HEK293 (cell line): ENCODE data around the gene CACNA1S.

Source experiments
- ATF2 ChIP-seq: fragments of 450-650 bp; formaldehyde crosslinking; IDR thresholded peaks from 2 replicates; pipeline ENCODE4 v1.5.1; 2016; ENCODE audit warnings: missing biosample characterization, missing genetic modification characterization, low read depth
- ZNF138 ChIP-seq: fragments of 450-650 bp; formaldehyde crosslinking; IDR thresholded peaks from 2 replicates; pipeline ENCODE4 v1.5.1; 2016; ENCODE audit warnings: missing biosample characterization, missing genetic modification characterization, borderline replicate concordance
- ZNF416 ChIP-seq: fragments of 450-650 bp; formaldehyde crosslinking; IDR thresholded peaks from 2 replicates; pipeline ENCODE4 v1.5.1; 2016; ENCODE audit warnings: missing biosample characterization, missing genetic modification characterization

DNA sequence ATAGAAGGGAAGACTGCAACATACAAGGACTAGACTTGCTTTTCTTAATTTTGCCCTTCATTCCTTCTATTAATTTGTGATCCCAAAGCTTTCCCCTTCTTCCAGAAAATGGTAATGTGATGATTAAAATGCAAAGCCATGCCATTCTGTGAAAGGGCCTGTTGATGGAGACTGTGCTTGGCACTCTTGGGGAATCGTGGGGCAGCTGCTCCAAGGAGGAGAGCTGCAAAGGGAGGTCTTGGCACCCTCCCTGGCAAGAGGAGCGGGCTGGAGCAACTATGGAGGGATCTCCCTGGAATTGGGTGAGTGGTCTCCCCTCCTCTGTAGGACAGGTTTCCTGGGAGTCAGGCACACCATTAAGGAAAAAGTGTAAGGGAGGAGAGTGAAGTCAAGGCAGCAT lies 16.6 kb downstream of the CACNA1S start:
- TF ChIP-seq ATF2 (tag by site-specific recombination) (no peak), ZNF416 (no peak), ZNF138 (no peak)
